GM19455 (cell line): ENCODE measurements around the gene AGL.
"Not testable (repeated sequence)": the region's sequence is repeated elsewhere in the genome, so short reads cannot be mapped to it uniquely, and the experiment has no call there.

Experiments
- ATAC-seq: cut with Tn5 transposase; IDR thresholded peaks from one replicate; pipeline ENCODE4 v1.9.1; 2021; ENCODE audit not compliant: unreplicated experiment

Gene AGL

DNA sequence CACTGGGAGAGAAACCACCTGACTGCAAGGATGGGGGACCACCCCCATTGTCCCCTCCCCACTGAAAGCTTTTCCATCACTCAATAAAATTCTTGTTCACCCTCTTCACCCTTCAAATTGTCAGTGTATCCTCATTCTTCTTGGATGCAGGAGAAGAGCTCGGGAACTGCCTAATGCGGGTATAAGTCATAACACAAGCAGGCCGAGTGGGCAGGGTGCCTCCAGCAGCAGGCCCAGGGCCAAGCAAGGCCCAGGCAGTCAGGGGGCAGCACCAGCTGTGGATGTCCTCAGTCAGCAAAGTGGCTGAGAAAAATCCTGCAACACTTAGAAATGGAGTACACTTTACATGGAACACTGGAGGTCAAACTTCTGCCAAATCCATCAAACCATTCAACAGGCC lies 85.9 kb downstream of the AGL start:
- ATAC-seq: no peak

DNA sequence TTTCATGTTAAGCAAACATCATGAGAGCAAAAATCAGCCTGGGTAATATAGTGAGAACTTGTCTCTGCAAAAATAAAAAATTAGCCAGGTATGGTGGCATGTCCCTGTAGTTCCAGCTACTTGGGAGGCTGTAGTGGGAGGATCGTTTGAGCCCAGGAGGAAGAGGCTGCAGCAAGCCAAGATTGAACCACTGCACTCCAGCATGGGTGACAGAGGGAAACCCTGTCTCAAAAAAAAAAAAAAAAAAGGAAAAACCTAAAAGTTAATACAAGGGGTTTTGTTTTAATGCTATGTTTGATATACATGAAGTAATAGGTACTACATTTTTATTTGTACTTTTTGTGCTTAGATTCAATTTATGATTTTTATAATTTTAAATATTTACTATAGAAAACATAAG lies 92.6 kb downstream of the AGL start:
- no peak for ATAC-seq

DNA sequence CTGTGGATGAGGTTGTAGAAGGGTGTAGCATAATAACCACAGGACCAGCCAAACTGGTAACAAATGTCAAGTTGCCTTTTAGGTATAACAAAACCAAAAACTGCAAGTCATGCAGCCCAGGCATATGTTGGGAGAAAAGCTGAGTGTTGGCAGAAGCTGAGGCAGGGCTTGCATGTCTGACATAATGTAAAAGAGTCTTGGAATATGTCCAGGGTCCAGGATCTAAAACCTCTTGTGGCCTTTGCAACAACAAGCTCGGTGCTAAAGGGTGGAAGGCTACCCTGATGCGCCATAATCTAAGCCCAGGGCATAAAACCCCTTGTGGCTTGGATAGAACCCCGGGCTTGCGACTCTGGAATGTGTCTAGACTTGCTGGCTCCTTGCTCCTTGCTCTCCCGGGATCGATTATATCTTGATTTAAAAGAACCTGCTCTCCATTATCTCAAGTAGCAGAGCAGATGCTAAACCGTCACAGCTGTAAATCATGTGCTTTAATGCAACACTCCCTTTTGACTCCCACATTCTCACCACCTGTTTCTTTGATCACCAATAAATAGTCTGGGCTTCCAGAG lies 93.1 kb downstream of the AGL start:
- ATAC-seq: no peak

- ATAC-seq: no peak
Observed at GRCh38 chr1:99944192-99944591, 94.0 kb downstream of the AGL start.

DNA sequence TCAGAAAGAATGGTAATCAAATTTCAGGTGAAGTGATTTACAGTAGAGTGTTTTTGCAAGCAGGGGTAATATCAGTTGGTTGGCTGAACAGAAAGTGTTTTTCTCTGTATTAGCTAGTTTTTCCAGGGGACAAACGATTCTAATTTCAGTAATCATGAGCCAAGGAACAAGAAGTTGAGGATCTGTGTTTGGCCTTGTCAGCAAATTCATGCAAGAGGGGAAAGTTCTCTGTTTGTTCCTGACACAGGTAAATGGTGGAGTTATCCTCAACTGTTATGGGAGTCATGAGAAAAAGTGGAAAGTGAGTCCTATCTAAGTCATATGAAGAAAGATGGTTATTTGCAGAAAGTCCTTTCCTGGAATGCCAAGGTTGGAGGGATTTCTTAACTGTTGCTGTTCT lies 95.0 kb downstream of the AGL start:
- no peak for ATAC-seq

DNA sequence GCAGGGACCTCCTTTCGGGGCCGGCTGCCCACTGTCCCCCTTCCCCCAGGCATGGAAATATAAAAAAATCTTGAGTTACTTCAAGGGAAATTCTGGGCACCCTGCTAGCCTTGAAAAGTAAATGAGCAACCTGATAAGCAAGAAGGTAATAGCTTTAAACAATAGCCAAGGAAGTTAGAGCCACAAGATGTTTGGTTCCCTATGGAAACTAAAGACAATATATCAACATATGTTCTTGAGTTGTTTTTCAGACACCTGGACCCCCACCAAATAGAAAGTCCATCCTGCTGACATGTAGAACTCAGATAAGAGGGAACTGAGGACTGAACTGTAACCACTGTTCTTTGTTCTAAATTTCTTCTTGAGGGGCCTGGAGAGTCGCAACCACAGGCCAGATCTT lies 100.3 kb downstream of the AGL start:
- ATAC-seq: no peak

GRCh38 chr1:99952522-99952921 lies 102.4 kb downstream of the AGL start:
- no peak for ATAC-seq

GRCh38 chr1:99955375-99955774 lies 105.2 kb downstream of the AGL start:
- ATAC-seq: no peak

DNA sequence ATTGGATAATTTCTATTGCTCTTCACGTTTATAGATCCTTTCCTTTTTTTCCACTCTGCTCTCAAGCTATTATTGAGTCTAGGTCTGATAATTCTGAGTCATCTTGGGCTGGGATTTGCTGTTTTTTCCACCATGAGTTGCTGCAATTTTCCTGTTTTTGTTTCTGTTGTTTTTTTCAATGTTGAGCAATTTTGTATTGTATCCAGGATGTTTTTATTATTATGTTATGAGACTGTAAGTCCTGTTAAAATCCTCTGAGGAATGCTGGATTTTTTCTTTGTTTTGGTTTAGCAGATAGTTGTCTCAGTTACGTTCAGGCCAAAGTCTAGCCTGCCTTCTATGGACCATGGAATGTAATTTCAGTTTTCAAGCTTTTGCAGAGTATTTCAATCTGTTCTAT lies 106.6 kb downstream of the AGL start:
- no peak for ATAC-seq

- no peak for ATAC-seq
Observed at GRCh38 chr1:99957818-99958217, 107.7 kb downstream of the AGL start.

DNA sequence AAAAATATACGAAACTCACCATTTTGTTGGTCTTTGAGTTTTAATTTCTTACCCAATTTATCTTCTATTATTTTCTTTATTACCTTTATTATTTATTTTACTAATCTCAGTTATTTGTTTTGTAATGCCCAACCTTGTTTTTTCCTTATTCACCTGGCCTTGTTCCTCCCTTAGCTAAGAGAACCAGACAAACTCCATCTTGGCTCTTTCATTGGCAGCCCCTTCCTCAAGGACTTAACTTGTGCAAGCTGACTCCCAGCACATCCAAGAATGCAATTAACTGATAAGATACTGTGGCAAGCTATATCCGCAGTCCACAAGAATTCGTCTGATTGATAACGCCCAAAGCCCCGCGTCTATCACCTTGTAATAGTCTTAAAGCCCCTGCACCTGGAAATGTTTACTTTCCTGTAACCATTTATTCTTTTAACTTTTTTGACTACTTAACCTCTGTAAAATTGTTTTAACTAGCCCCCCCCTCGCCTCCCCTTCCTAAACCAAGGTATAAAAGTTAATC lies 109.1 kb downstream of the AGL start:
- not testable (repeated sequence) for ATAC-seq

GRCh38 chr1:99960260-99960659 lies 110.1 kb downstream of the AGL start:
- not testable (repeated sequence) for ATAC-seq

DNA sequence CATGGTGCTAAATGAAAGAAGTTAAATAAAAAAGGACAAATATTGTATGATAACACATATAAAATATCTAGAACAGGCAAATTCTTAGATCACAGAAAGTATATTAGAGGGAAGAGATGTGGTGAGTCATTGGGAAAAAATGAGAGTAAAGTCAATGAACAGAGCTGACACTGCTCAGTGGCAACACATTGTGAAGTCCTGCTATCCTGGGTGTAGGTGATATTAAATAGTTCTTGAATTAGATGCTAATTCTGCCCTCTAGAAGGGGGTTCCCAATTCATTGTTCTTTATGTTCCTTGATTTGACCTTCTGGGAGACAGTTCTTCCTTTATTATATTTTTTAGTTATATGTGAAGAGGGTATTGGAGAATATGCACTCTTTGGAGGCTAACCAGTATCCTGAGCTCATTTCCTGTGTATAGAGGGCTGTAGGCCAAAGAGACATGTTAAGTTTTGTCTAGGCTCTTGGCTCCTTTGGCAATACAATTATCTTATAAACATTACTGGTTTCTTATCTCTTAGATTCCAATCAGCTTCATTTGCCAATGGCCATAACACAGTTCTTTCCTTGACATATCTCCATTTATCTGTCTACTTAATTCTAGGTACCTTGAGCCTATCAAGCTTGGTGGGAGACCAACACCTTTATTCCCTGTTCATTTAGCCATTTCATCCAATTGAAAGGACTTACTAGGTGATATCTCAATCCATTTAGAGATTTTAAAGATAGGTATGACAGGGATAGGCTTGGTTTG lies 113.1 kb downstream of the AGL start:
- no peak for ATAC-seq

- ATAC-seq: no peak
Observed at GRCh38 chr1:99964806-99965205, 114.6 kb downstream of the AGL start.

GRCh38 chr1:99965646-99966375 lies 115.7 kb downstream of the AGL start:
- ATAC-seq: no peak

DNA sequence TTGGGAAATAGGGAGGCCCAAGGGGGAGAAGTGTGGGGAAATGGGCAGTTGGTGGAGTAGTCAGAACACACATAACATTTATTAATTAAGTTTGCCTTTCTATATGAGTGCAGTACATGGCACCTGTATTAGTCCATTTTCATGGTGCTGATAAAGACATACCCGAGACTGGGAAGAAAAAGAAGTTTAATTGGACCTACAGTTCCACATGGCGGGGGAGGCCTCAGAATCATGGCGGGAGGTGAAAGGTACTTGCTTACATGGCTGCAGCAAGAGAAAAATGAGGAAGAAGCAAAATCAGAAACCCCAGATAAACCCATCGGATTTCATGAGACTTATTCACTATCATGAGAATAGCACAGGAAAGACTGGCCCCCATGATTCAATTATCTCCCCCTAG lies 118.1 kb downstream of the AGL start:
- no peak for ATAC-seq

- peak; percentile 29 for ATAC-seq
Observed at GRCh38 chr1:99969260-99969728, 119.1 kb downstream of the AGL start.

- ATAC-seq: peak; percentile 87
Observed at GRCh38 chr1:99969729-99970621, 119.8 kb downstream of the AGL start, which contains the start of gene SLC35A3. TSS of gene SLC35A3 (plus strand) at chr1:99969996. CDS start at chr1:99993555, 23,559 bp downstream.

GRCh38 chr1:99970713-99971255 lies 120.6 kb downstream of the AGL start:
- no peak for ATAC-seq

- ATAC-seq: not testable (repeated sequence)
Observed at GRCh38 chr1:99972066-99972465, 121.9 kb downstream of the AGL start.
